HG02970 (cell line): ENCODE measurements around the gene CCDC77.
"Not testable (repeated sequence)": the region's sequence is repeated elsewhere in the genome, so short reads cannot be mapped to it uniquely, and the experiment has no call there.

Experiments used
- ATAC-seq: cut with Tn5 transposase; IDR thresholded peaks from one replicate; pipeline ENCODE4 v1.9.1; 2021; ENCODE audit warnings: mild to moderate bottlenecking, moderate library complexity, moderate number of reproducible peaks; ENCODE audit not compliant: unreplicated experiment, low FRiP score

The CCDC77 gene

GRCh38 chr12:401235-402028 is at the start of gene CCDC77:
Gene CCDC77, plus strand, starts transcription at chr12:401644. Its CDS starts 7,740 bp downstream, at chr12:409384.
- ATAC-seq: peak; percentile 94

GRCh38 chr12:356276-356988 is 45.0 kb upstream of the CCDC77 start:
- no peak for ATAC-seq

DNA sequence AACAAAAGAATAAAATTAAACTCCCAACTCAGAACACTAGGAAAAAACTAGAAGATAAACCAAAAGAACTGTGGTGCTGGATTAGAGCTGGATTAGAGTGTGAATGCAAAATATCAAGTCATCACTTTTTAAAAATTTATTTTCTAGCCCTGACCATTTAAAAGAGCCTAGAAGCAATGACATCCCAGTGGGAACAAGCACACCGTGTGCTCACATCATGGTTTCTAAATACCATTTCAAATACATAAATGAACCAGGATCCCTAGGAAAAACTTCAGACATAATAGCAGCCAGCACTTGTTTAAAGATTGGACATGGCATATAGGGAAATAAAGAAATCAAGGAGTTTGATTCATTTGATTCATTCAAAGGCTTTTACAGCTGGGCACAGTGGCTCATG is 42.4 kb upstream of the CCDC77 start:
- ATAC-seq: no peak

- no peak for ATAC-seq
Measured at GRCh38 chr12:366820-367219, 34.6 kb upstream of the CCDC77 start.

DNA sequence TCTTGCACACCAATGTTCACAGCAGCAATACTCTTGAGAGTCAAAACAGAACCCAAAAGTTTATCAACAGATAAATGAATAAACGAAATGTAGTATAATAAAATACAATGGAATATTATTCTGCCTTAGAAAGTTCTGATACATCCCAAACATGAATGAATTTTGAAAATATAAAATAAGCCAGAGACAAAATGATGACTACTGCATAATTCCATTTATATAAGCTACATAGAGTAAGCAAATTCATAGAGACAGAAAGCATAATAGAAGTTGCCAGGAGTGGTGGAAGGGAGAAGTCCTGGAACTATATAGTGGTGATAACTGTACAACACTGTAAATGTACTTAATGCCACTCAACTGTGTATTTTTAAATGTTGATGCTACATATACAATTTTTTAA is 33.5 kb upstream of the CCDC77 start:
- no peak for ATAC-seq

- not testable (repeated sequence) for ATAC-seq
Measured at GRCh38 chr12:370739-371485, 30.5 kb upstream of the CCDC77 start.

GRCh38 chr12:386651-387050 is 14.8 kb upstream of the CCDC77 start:
- no peak for ATAC-seq

DNA sequence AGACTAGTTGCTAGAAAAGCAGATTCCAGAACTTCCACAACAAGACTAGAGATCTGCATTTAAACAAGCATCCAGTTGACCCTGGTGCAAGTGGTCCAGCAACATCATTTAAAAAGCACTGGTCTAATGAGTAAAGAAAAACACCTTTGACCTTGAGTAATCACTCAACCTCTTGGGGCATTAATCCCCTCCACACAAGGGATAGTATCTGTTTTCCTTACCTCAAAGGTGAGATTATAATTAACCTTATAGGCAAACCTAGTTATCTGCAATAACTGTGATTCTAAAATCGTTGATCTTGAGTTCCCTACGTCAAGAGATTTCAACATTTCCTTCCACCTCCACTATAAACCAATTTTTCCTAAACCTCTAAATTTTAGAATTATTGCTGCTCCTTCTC is 13.4 kb upstream of the CCDC77 start:
- ATAC-seq: no peak

DNA sequence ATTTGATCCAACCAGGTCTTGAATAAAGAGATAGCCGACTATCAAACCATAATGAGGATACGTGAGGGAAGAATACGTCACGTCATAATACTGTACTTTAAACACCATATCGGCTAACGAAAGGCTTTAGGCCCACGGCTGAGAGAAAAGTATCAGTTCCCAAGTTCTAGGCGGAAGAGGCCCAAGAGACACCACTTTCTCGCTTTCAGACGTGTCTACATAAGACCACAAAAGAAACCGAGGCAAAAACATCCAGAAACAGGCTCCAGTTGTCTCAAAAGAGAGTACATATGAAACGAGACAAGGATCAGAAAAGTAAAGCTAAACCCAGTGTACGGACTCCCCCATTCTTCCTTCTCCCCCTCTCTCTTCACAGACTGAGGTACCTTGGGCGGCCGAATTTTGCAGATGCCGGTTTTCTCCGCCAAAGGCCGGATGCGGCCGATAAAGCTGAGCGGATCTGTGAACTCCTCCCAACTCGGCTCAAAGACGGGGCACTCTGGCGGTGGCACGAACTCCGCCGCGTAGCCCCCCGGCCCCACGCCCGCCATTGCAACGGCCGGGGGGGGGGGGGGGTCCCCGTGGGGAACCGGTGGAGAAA is 12.8 kb upstream of the CCDC77 start:
- peak; percentile 24 for ATAC-seq

DNA sequence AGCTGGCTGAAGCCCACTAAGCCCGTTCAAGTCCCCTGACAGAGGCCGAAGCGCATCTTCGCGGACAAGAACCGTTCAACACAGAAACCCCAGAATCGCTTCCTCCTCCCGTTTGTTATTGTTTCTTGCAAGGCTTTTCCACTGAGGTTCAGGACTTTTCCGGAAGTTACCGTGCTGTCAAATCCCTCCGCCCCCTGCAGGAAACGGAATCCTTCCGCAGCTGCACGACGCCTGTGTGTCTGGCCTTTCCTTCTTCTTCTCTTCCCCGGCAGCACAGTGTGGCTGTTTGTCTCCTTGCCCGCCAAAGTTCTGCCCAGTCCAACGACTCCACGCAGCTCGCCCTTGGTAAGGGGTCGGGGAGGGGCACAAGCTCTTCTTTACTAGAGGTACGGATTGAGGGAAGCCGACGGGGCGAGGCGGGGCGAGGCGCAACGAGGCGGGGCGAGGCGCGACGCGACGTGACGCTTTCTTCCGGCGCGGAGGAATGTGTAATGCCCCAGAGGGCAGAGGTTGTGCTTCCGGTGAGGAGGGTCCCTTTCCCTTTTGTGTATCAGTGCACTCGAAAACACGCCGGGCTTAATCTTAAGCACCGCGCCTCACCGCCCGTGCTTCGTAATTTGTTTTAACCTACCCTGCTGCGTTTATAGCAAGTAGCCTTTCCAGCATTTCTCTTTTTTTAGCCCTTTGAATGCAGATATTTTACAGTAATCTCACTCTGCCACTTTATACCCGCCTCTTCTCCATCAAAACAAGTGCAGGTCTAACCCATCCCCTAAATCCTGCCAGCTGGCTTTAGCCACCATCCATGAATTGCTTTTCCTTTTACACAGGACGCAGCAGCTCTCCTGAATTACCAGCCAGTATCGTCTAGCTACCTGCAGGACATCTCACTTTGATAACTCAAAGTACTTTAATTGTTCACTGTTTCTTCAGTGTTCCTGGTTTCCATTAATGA is 12.0 kb upstream of the CCDC77 start, which contains the start of gene KDM5A:
Gene KDM5A, minus strand, starts transcription at position 179 of the 955 bp plus-strand sequence. CDS start 229 bp downstream, outside the sequence.
- ATAC-seq: peak; percentile 92

- no peak for ATAC-seq
Measured at GRCh38 chr12:400828-401227, 616 bp upstream of the CCDC77 start.

GRCh38 chr12:402029-402389 is 565 bp downstream of the CCDC77 start:
- ATAC-seq: no peak

DNA sequence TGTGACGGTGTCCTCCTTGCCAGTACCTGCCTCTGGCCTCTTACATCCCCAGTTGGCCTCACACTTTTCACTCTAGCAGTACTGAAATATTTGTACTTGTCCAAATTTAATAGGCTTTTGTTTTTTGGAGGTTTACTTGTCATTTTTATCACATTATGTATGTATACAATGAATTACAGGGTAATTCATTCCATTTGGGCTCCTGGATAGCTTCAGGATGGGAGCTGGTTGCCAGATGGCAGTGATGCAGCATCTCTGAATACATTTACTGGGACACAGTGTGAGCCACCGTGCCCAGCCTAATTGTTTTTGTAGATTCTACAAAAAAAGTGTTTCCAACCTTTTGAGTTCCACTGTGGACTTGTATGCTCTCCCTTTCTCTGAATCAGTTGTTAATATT is 13.4 kb downstream of the CCDC77 start:
- no peak for ATAC-seq

DNA sequence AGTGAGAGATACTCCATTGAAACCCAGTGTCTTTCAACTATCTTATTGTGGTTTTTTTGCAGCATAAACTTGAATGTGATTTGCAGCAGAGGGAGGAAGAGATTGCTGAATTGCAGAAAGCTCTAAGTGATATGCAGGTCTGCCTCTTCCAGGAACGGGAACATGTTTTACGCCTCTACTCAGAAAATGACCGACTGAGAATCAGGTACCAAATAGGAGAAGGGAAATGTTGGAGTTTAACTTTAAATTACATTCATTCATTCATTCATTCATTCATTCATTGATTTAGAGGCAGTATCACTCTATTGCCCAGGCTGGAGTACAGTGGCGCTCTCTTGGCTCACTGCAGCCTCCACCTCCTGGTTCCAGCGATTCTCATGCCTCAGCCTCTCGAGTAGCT is 17.0 kb downstream of the CCDC77 start:
- ATAC-seq: no peak

DNA sequence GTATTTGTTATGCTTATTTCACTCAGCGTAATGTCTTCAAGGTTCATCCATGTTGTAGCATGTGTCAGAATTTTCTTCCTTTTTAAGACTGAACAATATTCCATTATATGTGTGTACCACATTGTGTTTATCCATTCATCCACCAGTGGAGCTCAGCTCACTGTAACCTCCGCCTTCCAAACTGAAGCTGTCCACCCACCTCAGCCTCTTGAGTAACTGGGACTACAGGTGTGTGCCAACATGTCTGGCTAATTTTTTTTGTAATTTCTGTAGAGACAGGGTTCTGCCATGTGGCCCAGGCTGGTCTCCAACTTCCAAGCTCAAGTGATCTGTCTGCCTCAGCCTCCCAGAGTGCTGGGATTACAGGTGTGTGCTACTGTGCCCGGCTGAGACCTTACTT is 21.1 kb downstream of the CCDC77 start:
- no peak for ATAC-seq

- not testable (repeated sequence) for ATAC-seq
Measured at GRCh38 chr12:435737-436136, 34.3 kb downstream of the CCDC77 start.

GRCh38 chr12:442235-442884 is 40.9 kb downstream of the CCDC77 start:
- no peak for ATAC-seq

DNA sequence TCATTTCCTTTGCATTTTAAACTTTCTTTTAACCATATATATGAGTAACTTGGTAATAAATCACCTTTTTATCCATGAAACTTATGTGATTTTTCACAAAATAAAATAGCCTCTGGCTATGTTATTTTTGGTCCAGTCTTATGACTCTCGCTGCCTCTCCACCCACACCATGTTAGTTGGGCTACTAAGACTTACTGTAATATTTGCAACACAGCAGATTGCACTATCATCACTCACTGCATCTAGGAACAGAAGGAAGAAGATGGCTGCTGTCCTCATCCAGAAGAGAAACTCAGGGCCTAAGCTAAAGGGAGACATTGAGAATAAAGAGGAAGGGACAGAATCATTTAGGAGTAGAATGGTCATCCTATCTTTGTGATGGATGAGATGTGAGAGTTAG is 45.7 kb downstream of the CCDC77 start:
- ATAC-seq: no peak

GRCh38 chr12:449203-449602 is 47.8 kb downstream of the CCDC77 start:
- no peak for ATAC-seq
